Measurements from ENCODE around the gene TSPAN5. TPM values are rescaled to one million over a fixed set of nuclear protein-coding genes. Genes with fewer than 3 reads are reported as not detected.
"Not testable (repeated sequence)": the region's sequence is repeated elsewhere in the genome, so short reads cannot be mapped to it uniquely, and the experiment has no call there.

Gene TSPAN5
- total RNA-seq, 1 donor from 2014 or later, result 1.4 TPM

GRCh38 chr4:98466868-98467599 lies 191.4 kb downstream of the TSPAN5 start:
- DNase-seq (ENCODE audit: low spot score), result no peak

GRCh38 chr4:98462487-98462886 lies 195.9 kb downstream of the TSPAN5 start:
- DNase-seq (ENCODE audit: low spot score), result no peak

GRCh38 chr4:98461121-98461865 lies 197.1 kb downstream of the TSPAN5 start:
- not testable (repeated sequence) for DNase-seq (ENCODE audit: low spot score)

GRCh38 chr4:98457422-98457821 lies 201.0 kb downstream of the TSPAN5 start:
- DNase-seq (ENCODE audit: low spot score), result not testable (repeated sequence)

GRCh38 chr4:98452091-98452490 lies 206.3 kb downstream of the TSPAN5 start:
- DNase-seq (ENCODE audit: low spot score), result no peak

GRCh38 chr4:98448908-98449307 lies 209.5 kb downstream of the TSPAN5 start:
- no peak for DNase-seq (ENCODE audit: low spot score)

GRCh38 chr4:98447648-98448047 lies 210.8 kb downstream of the TSPAN5 start:
- DNase-seq (ENCODE audit: low spot score), result no peak

GRCh38 chr4:98446499-98447375 lies 211.7 kb downstream of the TSPAN5 start:
- no peak for DNase-seq (ENCODE audit: low spot score)

- no peak for DNase-seq (ENCODE audit: low spot score)
Measured at GRCh38 chr4:98444371-98444770, 214.0 kb downstream of the TSPAN5 start.

- no peak for DNase-seq (ENCODE audit: low spot score)
Measured at GRCh38 chr4:98434816-98435215, 223.6 kb downstream of the TSPAN5 start.

GRCh38 chr4:98433691-98434090 lies 224.7 kb downstream of the TSPAN5 start:
- no peak for DNase-seq (ENCODE audit: low spot score)

GRCh38 chr4:98430708-98431403 lies 227.6 kb downstream of the TSPAN5 start:
- DNase-seq (ENCODE audit: low spot score), result no peak

GRCh38 chr4:98423009-98423408 lies 235.4 kb downstream of the TSPAN5 start:
- DNase-seq (ENCODE audit: low spot score), result no peak

GRCh38 chr4:98421111-98421510 lies 237.3 kb downstream of the TSPAN5 start:
- DNase-seq (ENCODE audit: low spot score), result no peak
